ENCODE results near the gene SH3RF2. TPM values are rescaled to one million over a fixed set of nuclear protein-coding genes. Genes with fewer than 3 reads are reported as not detected.

The SH3RF2 gene
- total RNA-seq, 1 donor from 2014 or later, result not detected

DNA sequence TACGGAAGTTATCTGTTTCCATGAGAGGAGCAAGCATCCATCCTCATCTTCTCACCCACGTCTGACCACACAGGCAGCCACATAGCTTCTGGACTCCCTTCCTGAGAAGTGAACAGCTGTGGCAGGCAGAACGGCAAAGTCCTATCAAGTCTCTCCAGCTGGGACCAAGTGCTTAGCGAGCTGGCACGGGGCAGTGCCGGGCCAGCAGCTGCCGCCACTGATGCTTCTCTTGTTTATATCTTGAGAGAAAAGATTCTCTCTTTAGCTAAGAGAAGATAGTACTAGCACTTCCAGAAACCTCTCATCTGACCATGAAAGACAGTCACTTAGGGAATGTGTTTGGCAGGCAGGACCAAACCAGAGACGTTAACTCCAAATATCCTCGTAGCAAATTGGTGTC lies 131.8 kb downstream of the SH3RF2 start:
- Mint-ChIP-seq H3K9me3 (ENCODE audit: unreplicated experiment) (no peaks in the 10 kb centered on the region), H3K36me3 (ENCODE audit: unreplicated experiment) (no peaks in the 10 kb centered on the region), H3K27me3 (ENCODE audit: unreplicated experiment) (peaks cover 2% of the 10 kb centered on the region), H3K4me1 (ENCODE audit: low read depth, unreplicated experiment) (peaks cover 2% of the 10 kb centered on the region), H3K4me3 (ENCODE audit: unreplicated experiment) (no peak overlapping the region), H3K27ac (ENCODE audit: unreplicated experiment) (no peak overlapping the region)
- TF ChIP-seq, protein P1, sequence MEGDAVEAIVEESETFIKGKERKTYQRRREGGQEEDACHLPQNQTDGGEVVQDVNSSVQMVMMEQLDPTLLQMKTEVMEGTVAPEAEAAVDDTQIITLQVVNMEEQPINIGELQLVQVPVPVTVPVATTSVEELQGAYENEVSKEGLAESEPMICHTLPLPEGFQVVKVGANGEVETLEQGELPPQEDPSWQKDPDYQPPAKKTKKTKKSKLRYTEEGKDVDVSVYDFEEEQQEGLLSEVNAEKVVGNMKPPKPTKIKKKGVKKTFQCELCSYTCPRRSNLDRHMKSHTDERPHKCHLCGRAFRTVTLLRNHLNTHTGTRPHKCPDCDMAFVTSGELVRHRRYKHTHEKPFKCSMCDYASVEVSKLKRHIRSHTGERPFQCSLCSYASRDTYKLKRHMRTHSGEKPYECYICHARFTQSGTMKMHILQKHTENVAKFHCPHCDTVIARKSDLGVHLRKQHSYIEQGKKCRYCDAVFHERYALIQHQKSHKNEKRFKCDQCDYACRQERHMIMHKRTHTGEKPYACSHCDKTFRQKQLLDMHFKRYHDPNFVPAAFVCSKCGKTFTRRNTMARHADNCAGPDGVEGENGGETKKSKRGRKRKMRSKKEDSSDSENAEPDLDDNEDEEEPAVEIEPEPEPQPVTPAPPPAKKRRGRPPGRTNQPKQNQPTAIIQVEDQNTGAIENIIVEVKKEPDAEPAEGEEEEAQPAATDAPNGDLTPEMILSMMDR (IDR thresholded peaks at IDR 0.05; ENCODE audit: partially characterized antibody, unreplicated experiment), result no peak
- DNase-seq, result no peak

DNA sequence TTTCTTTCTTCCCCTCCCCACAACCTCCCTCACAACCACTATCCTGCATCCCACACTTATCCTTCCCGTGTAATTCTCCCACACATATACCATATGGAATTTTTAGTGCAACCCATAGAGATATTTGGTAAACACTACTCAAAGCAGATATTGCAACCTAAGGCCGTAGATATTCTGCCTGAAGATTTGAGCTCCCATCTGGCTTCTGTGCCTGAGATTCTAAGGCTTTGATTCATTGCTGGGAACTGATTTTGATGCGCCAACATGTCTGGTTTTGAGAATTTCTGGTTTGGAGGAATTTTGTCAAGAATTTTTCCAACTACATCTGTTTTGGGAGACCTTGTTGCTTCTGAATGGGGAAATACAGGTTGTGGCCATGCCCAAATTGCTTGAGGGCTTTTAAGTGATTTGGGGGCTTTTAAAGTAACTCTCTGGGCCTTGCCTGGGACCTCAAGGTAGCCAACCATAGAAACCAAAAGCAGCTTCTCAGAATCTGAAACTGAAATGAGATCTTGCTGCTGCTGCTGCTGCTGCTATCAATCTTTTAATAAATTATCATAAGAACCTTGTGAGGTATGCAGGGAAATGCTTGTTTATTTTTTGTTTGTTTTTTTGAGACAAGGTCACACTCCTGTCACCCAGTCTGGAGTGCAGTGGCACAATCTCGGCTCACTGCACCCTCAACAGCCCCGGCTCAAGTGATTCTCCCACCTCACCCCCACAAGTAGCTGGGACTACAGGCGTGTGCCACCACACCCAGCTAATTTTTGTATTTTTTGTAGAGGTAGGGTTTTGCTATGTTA lies 132.8 kb downstream of the SH3RF2 start:
- Mint-ChIP-seq H3K9me3 (ENCODE audit: unreplicated experiment) (no peaks in the 10 kb centered on the region), H3K27me3 (ENCODE audit: unreplicated experiment) (peaks cover 2% of the 10 kb centered on the region), H3K4me1 (ENCODE audit: low read depth, unreplicated experiment) (peaks cover 8% of the 10 kb centered on the region), H3K27ac (ENCODE audit: unreplicated experiment) (no peak overlapping the region), H3K4me3 (ENCODE audit: unreplicated experiment) (no peak overlapping the region), H3K36me3 (ENCODE audit: unreplicated experiment) (no peaks in the 10 kb centered on the region)
- TF ChIP-seq, protein P1 (IDR thresholded peaks at IDR 0.05; ENCODE audit: partially characterized antibody, unreplicated experiment), result no peak
- DNase-seq, result no peak

DNA sequence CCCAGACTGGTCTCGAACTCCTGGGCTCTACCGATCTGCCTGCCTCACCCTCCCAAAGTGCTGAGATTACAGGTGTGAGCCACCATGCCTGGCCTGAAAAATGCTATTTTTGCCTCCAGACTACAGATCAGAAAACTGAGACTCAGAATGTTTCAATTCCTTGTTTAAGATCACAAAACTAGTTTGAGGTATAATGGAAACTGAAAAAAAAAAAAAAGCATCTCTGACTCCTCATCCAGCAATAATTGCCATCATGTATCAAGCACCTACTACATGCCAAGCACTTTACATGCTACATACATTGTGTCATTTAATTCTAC lies 133.4 kb downstream of the SH3RF2 start:
- Mint-ChIP-seq H3K9me3 (ENCODE audit: unreplicated experiment) (no peaks in the 10 kb centered on the region), H3K27ac (ENCODE audit: unreplicated experiment) (no peak overlapping the region), H3K27me3 (ENCODE audit: unreplicated experiment) (peaks cover 2% of the 10 kb centered on the region), H3K4me3 (ENCODE audit: unreplicated experiment) (no peak overlapping the region), H3K36me3 (ENCODE audit: unreplicated experiment) (no peaks in the 10 kb centered on the region), H3K4me1 (ENCODE audit: low read depth, unreplicated experiment) (peaks cover 8% of the 10 kb centered on the region)
- DNase-seq, result no peak
- TF ChIP-seq, protein P1 (IDR thresholded peaks at IDR 0.05; ENCODE audit: partially characterized antibody, unreplicated experiment), result no peak

DNA sequence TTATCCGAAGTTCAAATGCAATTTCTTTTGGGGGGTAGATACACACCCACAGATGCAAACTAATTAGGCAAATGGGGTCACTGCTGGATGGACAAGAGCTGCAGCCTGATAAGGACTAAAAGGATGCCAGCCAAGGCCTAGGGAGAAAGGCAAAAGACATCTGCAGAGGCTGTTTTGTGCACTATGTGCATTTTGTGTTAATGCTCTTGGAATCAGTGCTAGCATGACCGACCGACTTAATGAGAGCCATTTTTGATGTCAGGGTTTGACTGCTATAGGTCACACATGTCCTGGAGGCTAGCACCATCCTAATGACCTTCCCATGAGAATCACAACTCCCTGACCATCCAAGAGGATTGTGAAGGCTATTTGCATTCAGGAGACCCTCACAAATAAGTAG lies 134.4 kb downstream of the SH3RF2 start:
- DNase-seq, result no peak
- Mint-ChIP-seq H3K27ac (ENCODE audit: unreplicated experiment) (no peak overlapping the region), H3K4me3 (ENCODE audit: unreplicated experiment) (no peak overlapping the region), H3K9me3 (ENCODE audit: unreplicated experiment) (no peaks in the 10 kb centered on the region), H3K36me3 (ENCODE audit: unreplicated experiment) (no peaks in the 10 kb centered on the region), H3K27me3 (ENCODE audit: unreplicated experiment) (peaks cover 2% of the 10 kb centered on the region), H3K4me1 (ENCODE audit: low read depth, unreplicated experiment) (peaks cover 8% of the 10 kb centered on the region)
- TF ChIP-seq, protein P1 (IDR thresholded peaks at IDR 0.05; ENCODE audit: partially characterized antibody, unreplicated experiment), result no peak

DNA sequence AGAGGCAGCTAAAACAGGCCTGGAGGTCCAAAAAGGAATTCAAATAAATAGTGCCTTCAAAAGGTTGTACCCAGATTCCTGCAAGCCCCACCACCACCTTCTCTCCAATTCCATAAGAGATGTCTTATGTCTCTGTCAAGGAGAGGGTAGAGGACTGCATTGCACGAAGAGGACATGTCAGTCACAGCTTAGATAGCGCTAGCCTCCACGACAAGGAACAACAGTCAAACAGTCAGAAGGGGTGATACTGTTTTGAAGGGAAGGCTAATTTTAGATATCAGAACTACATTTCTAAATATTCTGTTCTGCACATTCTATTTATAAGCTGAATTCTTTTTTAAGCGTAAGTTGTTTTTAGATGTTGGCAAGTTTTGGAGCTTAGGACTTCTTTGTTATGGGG lies 134.8 kb downstream of the SH3RF2 start:
- H3K27me3 Mint-ChIP-seq (ENCODE audit: unreplicated experiment), result peaks cover 2% of the 10 kb centered on the region
- H3K36me3 Mint-ChIP-seq (ENCODE audit: unreplicated experiment), result no peaks in the 10 kb centered on the region
- H3K4me3 Mint-ChIP-seq (ENCODE audit: unreplicated experiment), result no peak overlapping the region
- no peak overlapping the region for H3K27ac Mint-ChIP-seq (ENCODE audit: unreplicated experiment)
- no peaks in the 10 kb centered on the region for H3K9me3 Mint-ChIP-seq (ENCODE audit: unreplicated experiment)
- no peak for DNase-seq
- TF ChIP-seq, protein P1 (IDR thresholded peaks at IDR 0.05; ENCODE audit: partially characterized antibody, unreplicated experiment), result no peak
- peaks cover 8% of the 10 kb centered on the region for H3K4me1 Mint-ChIP-seq (ENCODE audit: low read depth, unreplicated experiment)

Data from glutamatergic neuron (in vitro differentiated cells).